Central memory CD4-positive, alpha-beta T cell (primary cell): ENCODE data around the gene GNAL.

Source experiments
- DNase-seq: peaks from one replicate; pipeline ENCODE4 v3.0.0; 2022

GNAL gene

DNA sequence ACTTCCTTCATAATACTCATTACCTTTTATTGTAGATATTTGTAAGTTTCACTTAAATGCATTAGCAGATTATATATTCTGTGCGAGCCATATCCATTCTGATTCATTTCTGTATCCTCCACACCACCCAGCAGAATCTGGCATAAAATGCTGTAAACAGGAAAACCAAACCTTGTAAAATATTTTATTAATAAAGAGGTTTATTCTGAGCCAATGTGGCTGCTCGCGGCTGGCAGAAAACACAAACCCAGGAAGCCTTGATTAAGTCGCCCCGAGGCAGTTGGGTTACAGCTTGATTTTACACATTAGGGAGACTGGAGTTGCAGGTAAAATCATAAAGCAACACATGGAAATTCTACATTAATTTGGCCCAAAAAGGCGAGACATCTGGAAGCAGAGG is 40.5 kb downstream of the GNAL start:
- no peak for DNase-seq

DNA sequence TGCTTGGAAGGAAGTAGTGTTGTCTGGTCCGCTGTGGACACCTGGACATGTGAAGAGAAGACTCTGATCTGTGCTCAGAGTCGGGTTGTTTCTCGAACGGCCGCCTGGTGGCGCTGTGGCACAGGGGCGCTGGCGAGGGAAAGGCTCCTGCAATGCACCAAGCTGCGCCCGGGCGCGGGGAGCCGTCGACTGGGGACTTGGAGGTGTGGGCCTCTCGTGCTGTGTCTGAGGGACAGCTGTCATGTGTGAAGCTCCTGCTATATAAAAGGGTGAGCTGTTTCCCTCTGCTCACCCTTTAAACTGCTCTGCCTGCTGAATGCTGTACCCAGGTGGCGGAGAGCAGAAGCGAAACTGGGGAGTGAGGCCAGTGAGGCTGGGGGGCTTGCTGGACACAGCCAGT is 44.0 kb downstream of the GNAL start:
- DNase-seq, result peak; percentile 39

DNA sequence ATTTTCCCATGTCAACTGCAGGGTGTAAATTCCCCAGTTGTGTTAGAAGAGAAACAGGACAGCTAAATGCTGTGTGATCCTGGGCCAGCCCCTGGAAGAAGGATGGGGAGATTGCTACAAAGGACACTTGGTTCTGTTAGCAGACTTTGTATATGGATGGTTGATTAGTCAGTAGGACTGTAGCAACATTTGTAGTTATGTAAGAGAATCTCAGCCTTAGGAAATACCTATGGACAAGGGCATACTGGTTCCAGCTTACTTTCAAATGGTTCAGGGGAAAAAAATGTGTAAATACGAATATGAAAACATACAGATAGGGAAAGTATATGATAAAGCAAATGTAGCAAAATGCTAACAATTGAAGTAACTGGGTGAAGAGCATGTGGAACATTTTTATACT is 47.6 kb downstream of the GNAL start:
- no peak for DNase-seq

DNA sequence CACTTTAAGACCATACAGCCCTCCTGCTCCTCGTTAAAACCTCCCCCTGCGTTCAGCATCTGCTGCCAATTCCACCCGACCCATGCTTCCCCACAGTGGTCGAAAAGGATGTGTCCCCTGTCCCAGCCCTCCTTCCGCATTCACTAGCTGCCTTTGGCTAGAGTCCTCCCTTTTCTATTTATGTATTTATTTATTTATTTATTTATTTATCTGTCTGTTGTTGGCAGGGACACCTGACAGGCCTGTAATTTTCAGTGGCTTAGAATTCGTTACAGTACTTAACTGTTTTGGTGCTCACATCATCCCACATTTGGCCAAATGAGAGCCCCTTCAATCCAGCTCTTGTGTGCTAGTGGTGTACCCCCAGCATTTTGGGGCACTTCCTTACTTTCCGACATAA is 50.8 kb downstream of the GNAL start:
- DNase-seq, result no peak

DNA sequence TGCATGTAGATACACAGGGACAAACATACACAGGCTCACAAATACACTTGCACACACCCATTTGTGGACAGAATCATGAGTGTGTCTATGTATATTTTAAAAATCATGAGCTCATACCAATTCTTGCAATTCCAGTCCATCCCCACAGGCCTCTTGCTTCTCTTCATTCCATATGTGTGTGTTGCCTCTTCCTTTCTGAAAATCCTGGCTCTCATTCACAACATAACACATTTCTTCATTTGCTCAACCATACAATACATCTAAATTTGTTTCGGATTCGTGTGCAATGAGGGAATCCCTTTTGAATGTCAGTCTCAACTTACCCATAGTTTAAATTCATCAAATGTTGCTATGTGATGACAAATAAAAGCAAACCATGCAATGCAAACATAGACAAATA is 51.4 kb downstream of the GNAL start:
- no peak for DNase-seq

DNA sequence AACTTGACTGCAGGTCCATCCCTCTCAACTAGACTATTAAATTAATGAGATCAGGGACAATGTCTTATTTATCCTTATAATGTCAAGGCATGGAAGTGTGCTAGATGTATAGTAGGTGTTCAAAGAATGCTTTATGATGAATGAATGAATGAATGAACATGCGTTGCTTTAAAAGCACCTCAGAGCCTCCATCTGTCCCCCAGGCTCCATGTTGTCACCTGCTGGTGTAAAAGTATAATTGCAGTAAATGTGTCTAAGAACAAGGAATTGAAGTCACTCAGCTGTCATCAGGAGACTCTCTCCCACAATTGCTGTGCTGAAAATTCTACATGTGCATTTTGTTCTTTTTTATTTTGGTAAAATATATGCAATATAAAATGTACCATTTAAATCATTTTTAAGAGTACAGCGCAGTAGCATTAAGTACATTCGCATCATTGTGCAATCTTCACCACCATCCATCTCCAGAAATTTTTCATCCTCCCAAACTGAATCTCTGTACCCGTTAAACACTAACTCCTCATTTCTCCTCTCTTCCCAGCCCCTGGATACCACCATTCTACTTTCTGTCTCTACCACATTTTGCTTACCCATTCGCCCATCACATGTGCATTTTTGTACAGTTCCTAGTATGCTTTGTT is 52.6 kb downstream of the GNAL start:
- no peak for DNase-seq

DNA sequence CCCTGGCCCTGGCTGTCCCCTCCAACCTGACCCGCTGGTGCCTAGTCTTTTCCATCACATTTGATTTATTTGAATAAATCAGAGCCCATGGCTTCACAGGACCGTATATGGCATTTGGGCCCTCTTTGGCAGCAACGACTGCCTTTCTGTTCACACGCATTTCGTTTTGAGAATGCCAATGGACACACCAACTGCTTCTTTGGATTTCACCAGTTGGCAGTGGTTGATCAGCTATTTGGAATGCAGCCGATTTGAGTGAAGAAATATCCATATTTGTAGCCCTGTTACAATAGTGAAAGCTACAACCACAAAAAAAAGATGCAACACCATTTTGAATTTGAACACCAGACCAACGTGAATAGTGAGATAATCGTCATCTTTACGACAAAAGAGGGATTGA is 56.5 kb downstream of the GNAL start:
- no peak for DNase-seq

DNA sequence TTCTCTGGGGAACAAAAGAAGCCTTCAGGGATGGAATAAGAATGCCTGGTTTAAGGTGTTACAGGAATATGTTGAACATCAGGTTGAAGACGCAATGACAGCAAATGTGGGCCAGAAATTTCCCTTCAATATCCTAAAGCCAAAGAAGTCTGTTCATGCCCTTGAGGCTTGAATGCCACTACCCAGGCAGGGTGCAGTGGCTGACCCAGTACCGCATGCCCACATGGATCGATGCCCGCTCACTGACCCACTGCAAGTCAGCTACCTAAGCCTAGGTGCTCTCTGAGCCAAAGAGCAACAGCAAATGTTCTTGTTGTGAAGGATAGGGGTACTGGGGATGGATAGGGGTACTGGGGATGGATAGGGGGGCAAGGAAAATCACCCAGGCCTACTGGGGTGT is 58.2 kb downstream of the GNAL start:
- no peak for DNase-seq

DNA sequence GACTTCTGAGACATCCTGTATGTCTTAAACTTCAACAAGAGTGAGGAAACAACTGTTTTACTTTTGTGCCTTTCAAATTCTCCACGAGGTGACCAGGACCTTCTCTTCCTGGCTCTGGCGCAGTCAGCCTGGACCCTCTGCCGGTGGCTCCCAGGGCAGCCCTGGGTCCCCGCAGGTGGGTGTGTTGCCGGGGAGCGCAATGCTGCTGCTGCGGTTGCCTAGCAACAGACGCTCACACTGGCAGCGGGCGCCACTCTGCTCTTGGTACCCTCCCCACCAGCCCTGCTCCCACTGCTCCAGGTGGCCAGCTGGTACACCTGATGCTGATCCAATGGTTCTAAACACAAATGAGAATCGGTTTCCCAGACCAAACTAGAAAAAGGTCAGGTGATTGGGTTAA is 58.7 kb downstream of the GNAL start:
- DNase-seq, result no peak

DNA sequence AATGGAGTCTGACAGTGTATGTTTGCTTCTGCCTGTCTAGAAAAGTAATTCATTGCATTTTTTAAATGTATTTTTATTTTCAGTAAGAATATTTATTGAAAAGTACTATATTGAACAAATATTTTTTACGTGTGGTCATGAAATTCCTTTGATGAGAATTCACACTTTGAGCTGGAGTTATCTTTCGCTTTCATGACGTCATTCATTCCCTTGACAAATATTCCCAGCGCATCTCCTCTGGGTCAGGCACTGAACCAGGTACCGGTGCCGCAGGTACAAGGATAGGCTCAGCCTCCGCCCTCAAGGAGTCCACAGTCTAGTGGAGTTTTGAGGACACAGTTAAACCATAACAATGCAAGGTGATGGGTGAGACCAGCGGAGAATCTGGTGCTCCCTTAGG is 60.2 kb downstream of the GNAL start:
- DNase-seq, result no peak

DNA sequence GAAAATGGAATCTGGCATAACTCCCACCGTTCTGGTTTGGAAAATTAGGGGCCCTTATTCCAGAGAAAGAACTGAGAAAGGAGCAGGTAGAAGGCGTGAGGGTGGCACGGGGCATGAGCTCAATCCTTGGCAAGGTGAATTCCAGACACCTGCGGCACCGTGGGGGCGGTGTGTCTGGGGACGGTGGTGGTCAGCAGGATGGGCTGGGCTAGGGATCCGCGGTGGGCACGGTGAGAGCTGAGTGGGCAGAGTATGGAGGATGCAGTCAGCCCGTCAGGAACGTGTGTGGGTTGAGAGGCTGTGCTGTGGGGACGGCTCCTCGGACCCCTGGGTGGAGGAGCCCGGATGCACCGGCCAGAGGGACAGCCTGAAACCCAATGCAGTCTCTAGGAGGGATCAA is 61.1 kb downstream of the GNAL start:
- DNase-seq, result no peak

DNA sequence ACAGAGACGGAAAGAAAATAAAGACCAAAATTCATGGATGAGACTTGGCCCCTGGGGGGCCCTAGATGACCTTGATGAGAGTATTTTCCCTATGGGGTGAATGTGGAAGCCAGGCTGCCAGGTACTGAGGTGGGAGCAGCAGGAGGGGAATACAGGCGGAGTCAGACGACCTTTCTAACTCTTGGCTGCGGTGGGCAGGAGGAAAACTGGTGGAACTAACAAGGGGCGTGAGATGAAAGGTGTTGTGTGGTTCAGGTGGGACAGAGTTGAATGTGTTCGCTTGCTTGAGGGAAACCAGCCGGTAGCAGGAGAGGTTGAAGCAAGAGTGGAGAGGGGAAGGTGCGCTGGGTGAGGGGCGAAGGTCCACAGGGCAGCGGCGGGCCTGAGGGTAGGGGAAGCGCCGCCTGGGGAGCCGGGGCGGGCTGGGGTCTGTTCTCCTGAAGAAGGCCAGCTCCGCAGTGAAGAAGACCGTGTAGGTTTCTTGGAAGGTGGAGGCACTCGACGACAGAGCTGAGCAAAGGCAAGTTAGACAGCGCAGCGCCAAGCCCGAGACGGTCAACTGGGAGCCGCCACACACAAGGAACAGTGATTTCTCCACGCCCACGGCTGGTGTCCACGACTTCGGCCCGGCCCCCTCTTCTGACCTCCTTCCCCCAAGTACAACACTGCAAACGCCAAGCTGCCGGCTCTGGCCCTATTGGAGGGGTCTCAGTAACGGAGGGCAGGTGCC is 61.7 kb downstream of the GNAL start:
- no peak for DNase-seq

DNA sequence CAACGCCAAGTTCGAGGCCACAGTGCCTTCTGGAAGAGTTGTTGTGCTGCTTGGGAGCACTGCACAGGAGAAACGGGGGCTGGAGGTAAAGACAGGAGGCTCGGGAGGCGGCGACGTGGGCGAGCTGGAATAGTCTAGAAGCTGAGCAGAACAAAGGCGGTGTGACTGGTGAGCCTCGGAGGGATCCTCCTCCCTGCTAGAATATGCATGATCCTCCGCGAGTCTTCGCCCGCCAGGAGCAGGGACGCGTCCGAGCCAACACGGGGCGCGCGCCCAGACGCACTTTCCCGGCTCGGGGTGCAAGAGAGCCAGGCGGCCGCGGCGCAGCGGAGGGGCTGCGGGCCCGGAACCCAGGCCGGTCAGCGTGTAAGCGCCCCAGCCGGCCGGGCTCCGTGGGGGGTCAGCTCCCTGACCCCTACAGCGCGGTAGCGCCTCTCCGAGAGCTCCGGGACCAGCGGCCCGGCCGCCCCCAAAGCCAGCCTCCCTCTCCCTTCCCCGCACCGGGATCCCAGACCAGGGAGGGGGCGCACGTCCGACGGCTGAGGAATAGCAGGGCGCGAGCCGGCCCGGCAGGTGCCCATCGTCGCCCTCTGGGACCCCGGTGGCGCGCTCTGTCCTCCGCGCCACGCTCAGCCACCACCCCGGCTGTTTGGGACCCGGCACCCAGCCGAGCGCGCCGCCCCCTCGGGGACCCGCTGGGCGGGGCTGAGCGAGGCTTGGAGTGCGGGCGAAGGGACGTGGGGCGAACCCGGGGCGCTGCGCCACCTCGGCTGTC is 62.5 kb downstream of the GNAL start:
- DNase-seq, result no peak

DNA sequence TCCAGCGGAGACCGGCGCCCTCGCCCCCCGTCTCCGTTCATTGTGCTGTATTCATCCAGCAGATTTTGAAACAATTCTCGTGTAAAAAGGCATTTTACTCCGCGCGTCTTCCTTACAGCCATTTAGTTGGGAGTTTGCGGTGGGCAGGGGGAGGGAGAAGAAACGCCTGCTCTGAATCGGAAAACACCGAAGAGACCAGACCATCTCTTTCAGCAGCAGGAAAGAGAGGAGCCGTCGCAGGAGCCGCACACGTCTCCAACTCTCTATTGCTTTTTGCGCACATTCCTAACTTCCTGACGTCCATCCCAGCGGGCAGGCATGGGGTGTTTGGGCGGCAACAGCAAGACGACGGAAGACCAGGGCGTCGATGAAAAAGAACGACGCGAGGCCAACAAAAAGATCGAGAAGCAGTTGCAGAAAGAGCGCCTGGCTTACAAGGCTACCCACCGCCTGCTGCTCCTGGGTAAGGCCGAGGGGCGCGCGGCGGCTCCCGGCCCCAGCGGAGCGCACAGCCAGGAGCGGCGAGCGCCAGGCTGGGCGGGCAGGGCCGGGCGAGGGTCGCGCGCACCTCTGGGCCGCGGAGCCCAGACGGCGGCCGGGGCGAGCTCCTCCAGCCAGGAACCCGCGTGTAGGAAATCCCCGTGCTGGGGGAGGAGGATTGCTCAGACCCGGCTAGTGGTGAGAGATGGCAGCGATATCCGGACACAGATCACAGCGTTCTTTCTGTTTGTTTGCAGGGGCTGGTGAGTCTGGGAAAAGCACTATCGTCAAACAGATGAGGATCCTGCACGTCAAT is 63.2 kb downstream of the GNAL start:
- DNase-seq, result no peak

DNA sequence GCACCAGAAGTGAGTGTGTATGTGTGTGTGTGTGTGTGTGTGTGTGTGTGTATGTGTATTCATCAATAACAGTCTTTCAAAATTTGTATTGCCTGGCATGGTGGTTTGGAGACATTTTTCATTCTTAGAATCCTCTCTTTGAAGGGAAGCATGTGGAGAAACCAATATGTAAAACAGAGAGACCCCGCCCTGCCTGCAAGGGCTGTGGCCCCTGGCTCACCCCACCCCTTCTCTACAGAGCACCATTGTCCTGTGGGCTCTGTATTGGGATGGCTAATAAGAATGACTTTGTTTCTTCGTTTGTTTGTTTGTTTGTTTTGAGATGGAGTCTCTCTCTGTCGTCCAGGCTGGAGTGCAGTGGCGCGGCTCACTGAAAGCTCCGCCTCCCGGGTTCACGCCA is 65.9 kb downstream of the GNAL start:
- DNase-seq, result no peak

DNA sequence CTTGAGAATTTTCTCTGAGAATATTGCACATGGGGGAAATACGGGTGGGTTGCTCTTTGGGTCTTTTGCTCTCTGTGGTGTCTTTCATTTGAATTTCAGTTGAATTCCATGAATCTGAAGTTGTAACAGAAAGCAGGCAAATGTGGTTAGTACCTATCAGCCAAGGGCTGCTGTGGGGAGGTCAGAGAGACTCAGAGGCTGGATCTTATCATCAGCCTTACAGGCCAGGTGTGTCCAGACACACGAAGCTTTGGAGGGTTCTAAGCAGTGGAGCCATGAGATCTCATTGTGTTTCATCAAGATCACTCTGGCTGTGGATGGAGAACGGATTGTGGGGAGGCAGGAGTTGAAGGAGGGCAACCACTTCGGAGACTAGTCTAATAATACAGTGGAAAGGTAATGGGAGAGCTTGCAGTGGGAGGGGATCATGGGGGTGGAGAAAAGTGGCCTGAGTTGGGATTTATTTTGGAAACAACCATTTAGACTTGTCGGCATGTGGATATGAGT is 68.1 kb downstream of the GNAL start:
- DNase-seq, result no peak

DNA sequence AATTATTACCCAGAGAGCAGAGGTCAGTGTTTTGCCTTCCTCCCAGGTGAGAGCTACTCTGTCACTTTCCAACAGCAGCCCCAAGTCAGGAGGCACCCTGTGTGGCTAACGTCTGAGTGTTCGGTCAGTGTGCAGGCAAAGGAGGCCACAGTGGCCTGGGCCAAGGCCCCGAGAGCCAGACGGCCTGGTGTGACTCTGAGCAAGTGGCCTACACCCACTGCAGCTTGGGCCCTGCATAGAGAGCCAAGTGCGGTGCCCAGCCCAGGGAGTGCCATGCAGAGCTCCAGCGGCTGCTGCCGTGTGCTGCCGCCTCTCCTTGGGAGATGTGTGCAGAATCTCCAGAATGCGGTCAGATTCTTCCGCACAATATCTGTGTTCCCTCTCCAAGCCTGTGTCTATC is 70.4 kb downstream of the GNAL start:
- no peak for DNase-seq

DNA sequence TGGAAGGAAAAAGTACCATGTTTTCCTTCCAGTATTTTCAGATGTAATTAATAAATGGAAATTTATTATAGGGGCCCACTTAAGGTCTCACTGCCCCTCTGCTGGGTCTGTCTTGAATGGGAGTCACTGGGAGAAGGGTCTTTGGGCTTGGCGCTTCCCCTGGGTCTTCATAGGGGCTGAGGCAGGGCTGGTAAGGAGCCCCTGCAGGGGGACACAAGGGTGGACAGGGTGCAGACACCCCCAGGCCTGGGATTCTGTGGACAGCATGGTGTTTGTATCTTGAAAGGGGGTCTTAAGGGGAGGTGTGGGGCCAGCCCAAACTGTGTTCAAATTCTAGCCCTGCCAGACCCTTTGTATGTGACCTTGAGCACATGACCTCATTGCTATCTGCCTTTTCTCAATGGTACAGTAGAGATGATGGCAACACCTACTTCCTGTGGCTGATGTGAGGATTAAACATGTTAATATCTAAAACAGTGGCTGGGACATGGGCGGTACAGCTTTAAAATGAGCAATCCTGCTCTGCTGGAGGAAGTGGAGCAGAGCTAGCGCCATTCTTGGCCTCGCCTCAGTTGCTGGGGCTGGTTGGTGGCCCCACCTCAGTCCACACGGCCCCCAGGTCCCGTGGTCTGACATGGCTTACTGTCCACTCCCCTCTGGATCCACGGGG is 71.6 kb downstream of the GNAL start:
- DNase-seq, result no peak

DNA sequence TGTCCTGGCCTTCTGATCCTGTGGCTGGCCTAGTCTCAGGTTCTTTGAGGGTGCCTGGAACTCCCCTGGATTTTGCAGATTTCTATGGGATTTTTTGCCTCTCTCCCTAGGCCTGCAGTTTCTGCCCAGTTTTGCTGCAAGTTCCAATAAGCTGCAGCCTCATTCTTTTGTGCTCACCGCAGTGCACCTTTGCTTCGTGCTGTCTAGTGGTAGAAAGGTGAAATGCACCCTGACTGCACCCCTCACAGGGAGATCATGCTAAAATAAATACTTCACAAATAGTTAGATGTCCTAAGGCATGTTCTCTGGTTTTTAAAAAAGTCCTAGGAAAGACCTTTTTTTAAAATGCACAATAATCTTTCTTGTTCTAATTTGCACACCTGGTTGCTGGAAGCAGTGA is 72.5 kb downstream of the GNAL start:
- DNase-seq, result no peak

DNA sequence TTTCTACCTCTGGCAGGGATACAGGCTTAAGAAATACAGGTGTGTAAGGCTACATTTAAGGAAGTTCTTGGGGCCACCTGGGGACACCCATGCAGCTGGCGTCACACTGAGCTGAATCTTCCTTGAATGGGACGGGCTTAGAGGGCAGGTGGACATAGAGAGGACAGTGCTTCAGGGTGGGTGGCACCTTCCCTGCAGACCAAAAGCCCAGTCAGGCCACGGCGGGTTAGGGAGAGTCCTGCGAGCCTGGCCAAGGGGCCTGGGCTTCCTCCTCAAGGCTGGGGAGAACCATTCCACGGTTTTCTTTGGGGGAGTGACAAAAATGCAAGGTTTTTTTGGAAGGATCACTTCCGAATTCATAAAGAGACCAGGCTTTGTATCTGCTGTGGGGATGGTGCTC is 73.4 kb downstream of the GNAL start:
- no peak for DNase-seq

DNA sequence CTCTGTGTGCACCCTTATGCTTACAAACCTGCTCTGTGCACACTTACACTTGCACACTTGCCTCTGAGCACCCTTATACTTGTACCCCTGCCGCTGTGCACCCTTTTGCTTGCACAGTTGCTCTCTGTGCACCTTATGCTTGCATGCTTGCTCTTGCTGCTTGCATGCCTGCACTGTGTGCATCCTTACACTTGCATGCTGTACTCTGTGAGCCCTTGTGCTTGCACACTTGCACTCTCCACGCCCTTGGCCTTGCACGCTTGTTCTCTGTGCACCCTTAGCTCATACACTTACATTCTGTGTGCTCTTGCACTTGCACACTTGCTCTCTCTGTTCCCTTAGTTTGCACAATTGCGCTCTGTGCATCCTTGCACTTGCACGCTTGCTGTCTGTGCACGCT is 78.3 kb downstream of the GNAL start:
- DNase-seq, result no peak

DNA sequence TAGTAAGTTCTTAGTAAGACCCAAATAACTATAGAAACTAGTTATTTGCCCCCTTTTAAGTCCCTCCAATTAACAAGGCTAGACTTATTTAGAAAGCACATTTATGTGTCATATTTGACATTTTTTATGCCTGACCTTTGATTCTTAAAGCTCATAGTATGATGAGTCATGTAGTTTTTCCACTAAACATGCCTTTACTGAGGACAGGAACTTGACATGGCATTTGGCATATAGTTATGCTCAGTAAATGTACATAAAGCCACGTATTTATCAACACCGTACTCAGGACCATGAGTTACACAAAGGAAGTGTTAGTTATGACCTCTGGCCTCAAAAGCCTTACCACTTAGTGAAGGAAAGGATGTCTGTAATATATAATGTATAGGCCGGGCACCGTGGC is 78.9 kb downstream of the GNAL start:
- DNase-seq, result no peak
